Stimulated activated CD4-positive, alpha-beta T cell treated with anti-CD3 and anti-CD28 coated beads, TNF-alpha, amount 100 ng/mL, for 4 hours (primary cell): ENCODE data around the gene SFSWAP.
"Not testable (repeated sequence)": the region's sequence is repeated elsewhere in the genome, so short reads cannot be mapped to it uniquely, and the experiment has no call there.

Experiments
- DNase-seq, 3 experiments: peaks; one replicate each; pipeline ENCODE4 v3.0.0-alpha.2; 2020; ENCODE audit warnings: low read depth in 3 of 3

Gene SFSWAP

DNA sequence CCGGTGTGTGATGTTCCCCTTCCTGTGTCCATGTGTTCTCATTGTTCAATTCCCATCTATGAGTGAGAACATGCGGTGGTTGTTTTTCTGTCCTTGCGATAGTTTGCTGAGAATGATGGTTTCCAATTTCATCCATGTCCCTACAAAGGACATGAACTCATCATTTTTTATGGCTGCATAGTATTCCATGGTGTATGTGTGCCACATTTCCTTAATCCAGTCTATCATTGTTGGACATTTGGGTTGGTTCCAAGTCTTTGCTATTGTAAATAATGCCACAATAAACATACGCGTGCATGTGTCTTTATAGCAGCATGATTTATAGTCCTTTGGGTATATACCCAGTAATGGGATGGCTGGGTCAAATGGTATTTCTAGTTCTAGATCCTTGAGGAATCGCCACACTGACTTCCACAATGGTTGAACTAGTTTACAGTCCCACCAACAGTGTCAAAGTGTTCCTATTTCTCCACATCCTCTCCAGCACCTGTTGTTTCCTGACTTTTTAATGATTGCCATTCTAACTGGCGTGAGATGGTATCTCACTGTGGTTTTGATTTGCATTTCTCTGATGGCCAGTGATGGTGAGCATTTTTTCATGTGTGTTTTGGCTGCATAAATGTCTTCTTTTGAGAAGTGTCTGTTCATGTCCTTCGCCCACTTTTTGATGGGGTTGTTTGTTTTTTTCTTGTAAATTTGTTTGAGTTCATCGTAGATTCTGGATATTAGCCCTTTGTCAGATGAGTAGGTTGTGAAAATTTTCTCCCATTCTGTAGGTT lies 98.8 kb downstream of the SFSWAP start:
- not testable (repeated sequence) for DNase-seq

DNA sequence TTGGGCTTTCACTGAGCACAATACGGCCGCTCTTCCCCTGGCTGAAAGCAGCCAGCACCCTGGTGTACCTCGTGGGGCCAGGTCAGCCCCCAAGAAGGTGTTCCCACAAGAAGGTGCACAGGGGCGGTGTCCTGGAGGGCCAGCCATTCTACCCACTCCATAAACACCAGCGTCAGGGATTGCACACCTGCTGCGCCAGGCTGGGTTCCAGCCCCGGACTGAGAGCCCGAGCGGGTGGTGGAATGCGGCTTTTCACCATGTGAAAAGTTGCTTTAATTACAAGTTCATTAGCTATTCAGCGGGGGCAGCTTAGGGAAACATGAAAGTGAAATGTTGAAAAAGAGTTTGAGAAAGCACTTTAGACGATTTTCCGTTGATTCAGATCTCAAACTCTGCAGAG lies 99.8 kb downstream of the SFSWAP start:
- no peak for DNase-seq

DNA sequence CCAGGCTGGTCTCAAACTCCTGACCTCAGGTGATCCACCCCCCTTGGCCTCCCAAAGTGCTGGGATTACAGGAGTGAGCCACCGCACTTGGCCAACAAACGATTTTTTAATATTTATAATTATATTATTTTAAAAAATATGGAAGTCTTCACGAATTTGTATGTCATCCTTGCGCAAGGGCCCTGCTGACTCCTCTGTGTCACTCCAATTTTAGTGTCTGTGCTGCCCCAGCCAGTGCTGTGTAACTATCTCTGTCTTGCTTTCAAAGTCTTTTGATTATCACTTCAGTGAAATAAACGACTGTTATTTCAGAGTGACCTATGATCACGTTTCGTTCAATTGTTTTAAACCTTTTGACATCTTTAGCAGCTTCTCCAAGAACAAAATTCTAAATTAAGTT lies 104.2 kb downstream of the SFSWAP start:
- DNase-seq = no peak

DNA sequence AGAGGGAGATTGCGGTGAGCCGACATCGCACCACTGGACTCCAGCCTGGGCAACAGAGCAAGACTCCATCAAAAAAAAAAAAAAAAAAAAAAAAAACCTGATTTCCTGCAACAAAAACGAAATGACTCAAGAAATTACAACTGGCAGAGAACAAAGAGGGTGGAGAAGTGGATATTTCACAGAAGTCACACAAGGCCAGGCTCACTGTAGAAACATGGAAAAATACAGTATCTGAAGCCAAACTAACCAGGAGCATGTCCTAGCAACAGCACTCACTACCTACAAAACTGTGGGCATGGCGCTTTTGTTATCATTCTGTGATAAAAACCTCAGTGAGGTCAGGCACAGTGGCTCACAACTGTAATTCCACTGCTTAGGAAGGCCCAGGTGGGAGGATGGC lies 105.6 kb downstream of the SFSWAP start:
- no peak for DNase-seq

DNA sequence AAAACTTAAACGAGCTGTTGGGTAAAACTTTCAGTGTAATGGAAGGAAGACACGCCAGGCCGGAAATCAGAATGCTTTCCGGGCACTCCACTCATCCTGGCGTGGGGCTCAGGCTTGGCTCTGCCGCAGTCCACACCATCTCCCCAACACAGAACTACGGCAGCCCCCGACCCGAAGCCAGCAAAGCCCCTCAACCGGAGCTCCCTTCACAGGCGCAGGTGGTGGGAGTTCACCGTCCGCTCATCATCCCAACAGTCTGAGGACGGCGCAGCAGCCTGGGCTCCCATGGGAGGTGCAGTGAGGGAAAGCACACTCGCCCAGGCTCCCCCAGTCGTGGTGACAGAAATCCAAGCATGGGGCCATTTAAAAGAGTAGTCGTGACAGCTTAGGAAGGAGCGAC lies 106.4 kb downstream of the SFSWAP start:
- DNase-seq = no peak

DNA sequence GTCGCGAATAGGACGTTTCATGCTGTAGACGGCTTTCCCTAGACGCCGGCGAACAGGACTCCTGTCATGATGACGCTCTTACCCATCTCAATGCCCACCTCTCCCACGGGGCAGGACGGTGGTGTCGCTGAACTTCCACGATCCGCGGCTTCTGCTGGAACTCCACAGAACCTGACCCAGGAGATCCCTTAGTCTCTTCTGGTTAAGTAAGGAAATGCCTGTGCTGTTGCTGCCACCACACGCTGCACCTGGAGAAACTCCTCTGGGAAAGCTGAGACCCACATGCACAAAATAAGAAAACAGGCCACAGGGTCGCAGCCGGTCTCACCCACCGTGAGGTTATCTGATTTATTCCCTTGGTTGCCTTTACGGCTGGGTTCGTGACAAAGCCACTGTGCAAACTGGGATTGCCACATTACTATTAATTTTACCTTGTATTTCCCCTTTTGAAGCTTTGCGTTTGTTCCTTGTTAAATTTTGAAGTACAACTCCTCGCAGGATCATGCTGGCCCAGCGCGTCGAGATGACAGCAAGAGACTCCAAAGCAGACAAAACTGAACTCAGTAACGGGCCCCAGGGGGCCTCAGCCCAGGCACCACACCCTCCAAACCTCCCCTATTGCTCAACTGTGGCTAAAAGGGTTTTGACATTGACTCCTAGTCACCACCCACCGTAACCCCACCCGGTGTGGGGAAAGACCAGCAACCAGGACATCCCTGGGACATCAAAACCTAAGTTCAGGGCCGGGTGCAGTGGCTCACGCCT lies 108.1 kb downstream of the SFSWAP start:
- no peak for DNase-seq

DNA sequence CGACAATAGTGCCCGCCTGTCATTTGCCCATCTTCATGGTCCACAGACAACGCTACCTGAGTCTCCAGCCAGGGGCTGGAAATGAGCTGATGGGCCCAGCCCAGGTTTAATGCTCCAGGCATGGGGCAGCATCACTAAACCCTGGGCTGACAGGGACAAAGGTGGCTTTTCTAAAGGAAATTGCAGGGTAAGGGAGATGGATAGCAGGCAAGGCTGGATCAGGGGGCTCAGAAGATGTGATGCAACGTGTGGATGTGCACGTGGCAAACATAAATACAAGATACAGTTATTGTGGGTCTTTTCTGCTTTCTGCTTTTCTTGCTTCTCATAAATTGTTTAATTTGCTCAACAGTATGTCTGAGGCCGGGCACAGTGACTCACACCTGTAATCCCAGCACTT lies 113.6 kb downstream of the SFSWAP start:
- DNase-seq = no peak

DNA sequence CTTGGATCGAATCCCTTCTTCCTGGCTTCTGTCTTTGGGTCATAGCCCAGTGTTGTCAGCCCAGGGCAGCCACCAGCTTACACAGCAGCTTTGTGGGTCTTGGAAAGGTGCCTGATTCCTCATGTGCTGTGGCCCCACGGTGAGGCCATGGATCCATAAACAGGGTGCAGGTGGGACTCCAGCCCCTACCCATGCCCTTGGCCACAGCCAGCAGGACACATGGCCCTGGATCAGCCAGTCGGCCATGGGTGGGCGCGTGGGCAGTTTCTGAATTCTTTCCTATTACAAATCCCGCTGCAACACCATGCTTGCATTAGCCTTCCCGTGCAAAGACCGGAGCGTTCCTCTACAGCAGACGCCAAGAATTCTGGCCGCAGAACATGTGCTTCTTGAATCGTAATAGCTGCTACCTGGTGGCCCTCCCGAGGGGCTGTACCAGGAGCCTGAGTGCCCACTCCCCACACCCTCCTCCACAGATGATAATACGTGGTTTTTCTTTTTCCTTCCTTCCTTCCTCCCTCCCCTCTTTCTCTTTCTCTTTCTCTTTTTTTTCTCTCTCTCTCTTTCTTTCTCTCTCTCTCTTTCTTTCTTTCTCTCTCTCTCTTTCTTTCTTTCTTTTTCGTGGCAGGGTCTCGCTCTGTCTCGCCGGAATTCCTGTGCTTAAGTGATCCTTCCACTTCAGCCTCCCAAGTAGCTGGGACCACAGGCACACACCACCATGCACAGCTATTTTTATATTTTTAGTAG lies 114.4 kb downstream of the SFSWAP start:
- no peak for DNase-seq

DNA sequence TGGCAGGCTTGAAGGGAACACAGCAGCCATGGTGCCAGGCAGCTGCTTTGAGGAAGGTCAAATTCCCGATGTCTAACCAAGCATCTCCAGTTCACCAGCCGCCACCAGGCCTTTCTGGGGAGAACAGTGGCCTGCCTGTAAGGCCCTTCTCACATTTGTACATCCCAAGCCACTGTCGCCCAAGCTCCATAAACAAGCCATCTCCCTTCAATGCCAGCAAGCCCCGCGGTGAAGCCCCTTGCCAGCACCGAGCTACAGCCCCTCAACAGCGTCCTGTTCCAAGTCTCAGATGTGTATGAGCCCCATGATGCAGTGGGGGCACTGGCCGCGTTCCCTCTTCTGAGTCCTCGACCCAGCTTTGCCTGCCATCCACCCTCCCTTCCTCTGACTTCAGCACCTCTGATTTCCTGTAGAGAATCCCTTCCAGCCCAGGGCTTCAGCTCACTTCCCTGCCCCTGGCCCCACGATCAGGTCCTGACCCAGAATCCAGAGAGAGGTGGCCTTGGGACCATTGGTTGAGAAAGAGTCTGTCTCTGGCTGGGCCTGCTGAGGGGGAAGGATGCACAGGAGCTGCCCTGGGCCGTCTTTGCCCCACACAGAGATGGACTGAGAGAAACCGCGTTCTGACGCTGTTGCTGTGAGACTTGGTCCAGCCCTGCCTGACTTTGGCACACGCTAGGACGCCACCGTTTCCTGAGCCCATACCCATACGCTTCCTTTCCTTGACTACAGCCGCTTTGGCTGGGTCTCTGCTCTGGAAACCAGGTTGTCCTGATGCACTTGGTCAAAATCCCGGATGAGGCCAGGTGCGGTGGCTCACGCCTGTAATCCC lies 115.4 kb downstream of the SFSWAP start:
- DNase-seq = no peak

DNA sequence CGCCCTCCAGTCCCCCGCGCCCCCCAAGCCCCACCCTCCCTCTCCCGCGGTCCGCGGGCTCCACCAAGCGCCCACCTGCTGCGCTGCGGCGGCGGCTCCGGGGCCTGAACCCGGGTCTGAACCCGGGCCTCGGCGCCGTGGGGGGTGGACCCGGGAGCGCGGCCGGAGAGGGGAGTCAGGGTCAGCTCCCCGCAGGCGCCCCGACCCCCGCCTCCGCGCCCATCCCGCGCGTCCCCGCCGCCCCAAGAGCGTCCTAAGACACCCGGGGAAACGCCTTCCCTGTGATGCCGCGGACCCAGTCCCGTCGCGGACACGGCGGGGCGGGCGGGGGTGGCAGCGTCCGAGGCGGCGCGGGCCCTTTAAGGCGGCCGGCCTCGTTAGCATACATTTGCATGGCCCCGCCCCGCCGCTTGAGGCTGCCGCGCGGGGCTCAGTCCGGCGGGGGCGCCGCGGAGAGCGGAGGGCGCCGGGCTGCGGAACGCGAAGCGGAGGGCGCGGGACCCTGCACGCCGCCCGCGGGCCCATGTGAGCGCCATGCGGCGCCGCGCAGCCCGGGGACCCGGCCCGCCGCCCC lies 117.2 kb downstream of the SFSWAP start, which contains the start of gene MMP17:
TSS of gene MMP17 (plus strand) at position 433 of the 574 bp plus-strand sequence. CDS start at position 535, 102 bp downstream.
- DNase-seq = no peak

DNA sequence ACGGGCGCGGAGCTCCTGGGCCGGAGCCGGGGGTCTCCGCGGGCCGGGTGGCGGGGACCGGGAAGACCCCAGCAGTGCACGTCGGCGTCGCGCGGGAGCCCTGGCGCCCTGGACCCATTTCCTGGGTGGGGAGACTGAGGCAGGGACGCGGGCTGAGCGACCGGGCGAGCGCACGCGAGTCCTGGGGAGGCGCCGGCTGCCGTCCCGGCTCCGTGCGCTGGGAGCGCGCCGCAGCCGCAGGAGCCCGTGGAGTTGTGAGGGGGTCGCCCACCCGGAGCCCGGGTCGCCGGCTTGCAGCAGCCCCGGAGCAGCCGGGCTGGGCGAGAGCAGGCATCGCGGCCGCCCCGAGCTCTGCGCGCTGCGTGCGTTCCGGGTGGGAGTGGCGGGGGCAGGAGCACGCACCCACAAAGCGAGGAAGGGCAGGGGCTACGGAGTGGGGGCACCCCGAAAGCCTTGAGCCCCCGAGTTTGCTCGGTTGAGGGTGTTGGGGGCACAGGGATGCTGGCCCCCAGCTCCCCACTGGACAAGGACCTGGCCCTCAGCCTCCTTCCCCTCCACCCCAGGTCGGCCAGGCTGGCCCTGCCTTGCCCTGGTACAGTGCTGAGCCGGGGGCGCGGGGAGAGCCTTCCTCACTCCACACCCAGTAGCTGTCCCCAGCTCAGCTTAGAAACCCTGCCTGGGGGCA lies 117.9 kb downstream of the SFSWAP start:
- DNase-seq = no peak

DNA sequence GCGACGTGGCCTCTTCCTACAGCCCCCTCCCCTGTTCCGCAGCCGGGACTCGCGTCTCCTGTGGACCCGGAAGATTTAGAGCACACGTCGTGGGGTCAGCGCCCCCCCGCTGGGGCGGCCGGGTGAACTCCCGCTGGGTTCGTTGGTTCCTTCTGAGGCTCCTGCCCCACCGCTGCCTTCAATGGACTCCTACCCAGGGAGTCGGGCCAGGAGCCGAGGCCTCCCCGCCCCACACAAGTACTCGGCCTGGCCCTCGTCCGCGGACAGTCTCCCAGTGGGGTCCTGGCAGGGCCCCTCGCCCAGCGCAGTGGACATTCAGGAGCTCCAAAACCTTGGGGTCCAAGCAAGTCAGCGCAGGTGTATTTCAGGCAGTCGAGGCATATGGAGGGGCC lies 118.5 kb downstream of the SFSWAP start:
- no peak for DNase-seq

DNA sequence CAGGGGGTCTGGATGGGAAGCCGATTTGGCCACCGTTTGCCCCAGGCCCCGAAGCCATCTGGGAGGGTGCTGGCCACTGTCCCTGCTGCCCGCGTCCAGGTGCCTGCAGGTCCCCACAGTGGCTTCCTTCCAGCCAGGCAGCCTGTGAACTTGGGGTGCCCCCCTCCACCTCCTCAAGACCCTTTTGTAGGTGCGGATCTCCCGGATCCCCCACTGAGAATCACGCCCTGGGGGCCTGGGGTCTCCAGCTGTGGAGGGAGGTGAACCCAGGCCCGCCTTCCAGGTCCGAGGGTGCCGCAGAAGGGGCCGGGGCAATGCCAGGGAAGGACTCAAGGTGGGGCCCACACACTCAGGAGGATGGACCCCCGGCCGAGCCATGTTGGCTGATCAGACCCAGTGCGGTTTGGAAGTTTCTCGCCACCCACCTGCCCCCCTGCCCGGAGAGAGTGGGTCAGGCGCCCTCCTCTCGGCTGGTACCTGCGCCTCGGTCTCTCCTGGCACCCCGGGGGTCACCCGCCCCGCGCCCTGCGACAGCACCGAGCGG lies 119.0 kb downstream of the SFSWAP start:
- DNase-seq = no peak

DNA sequence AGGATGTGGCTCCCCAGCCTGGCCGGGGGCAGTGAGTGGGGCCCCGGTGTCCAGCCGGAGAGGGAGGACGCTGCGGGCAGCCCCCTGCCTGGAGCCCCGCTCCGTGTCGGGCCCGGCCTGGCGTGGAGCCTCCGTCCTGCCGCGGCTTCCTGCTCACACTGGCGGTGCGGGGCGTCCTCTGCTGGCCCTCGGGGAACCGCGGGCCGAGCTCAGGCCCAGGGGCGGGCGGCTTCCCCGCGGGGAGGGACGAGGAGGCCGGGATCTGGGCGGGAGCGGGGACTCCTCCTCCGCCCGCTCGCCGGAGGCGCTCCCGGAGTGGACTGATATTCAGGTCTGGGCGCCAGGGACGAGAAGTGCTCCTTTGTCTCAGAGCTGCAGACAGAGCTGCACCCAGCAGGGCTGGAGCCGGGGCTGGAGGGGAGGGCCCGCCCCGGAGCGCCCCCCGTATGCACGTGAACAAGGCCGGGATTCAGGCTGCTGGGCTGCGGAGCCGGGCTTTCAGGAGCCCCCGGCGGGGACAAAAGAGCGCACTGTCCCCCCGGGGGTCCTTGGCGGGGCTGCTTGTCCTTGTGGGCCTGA lies 119.5 kb downstream of the SFSWAP start:
- no peak for DNase-seq

DNA sequence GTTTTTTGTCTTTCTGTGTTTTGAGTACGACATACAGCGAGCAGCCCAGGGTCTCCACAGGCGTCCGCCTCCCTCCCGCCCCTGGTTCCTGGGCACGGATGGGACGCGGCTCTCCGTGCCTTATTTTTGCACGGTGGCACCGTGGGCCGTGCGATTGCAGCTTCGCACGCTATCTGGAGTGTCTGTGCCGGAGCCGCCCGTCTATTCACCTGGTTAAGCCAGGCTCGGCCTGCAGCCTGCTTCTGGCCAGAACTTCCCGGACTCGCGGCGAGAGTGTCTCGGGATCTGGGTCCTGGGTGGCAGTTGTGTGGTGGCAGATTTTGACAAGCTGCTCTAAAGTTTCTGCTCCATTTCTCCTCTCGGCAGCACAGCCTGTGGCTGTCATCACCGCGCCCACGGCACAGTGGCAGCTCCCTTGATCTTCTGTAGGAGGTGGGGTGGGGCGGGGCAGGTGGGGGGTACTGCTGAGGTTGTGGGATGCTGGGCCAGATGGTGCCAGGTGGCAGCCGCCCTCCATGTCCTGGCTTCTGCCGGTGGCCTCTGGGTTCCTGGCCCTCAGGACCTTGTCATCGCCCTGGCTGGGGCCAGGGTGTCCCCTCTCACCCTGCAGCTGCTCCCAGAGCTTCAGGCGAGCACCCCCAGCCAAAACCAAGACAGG lies 120.2 kb downstream of the SFSWAP start:
- DNase-seq = peak in 2 of 3 experiments; percentile 28 to 37

DNA sequence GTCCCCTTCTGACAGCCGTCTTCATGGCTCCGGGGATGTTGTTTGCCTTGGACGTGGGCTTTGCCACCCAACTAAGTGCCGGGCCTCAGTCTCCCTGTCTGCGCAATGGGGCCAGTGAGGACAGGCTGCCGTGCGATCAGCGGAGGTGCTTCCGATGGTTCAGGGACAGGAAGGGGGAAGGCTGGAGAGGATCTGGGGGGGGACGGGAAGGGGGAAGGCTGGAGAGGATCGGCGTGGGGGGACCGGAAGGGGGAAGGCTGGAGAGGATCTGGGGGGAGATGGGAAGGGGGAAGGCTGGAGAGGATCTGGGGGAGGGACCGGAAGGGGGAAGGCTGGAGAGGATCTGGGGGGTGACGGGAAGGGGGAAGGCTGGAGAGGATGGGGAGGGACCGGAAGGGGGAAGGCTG lies 120.7 kb downstream of the SFSWAP start:
- DNase-seq = no peak

DNA sequence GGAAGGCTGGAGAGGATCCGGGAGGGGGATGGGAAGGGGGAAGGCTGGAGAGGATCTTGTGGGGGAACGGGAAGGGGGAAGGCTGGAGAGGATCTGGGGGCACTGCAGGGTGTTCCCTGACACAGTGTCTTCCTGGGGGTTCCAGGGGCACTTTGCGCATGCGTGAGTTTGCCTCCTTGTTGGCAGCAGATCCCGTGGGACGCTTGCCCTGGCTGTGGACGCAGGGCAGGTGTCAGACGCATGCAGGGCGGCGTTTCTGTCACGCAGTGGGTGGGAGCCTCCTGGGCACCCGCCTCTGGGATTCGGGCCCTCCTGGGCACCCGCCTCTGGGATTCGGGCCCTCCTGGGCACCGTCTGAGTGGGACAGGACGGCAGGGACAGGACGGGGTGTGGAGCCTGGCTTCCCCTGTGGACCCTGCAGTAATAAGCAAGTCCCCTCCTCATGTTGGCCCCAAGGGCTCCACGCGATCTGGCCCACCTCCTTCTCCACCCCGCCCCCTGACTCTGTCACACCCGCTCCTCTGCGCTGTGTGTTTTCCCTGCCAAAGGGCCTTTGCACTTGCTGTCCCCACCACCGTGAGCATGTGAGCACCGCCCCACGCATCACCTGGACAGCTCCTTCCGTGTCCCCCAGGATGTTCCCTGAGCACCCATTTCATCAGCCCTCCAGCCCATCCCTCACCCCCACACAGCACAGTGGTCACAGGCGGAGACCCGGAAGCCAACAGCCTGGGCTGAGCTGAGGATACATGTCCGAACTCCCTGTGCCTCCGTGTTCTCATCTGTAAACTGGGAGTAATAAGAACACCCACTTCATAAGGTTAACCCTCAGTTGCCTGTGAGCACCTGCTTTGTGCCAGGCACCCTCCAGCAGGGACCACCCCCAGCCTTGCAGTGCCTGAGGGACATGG lies 121.7 kb downstream of the SFSWAP start:
- DNase-seq = no peak

DNA sequence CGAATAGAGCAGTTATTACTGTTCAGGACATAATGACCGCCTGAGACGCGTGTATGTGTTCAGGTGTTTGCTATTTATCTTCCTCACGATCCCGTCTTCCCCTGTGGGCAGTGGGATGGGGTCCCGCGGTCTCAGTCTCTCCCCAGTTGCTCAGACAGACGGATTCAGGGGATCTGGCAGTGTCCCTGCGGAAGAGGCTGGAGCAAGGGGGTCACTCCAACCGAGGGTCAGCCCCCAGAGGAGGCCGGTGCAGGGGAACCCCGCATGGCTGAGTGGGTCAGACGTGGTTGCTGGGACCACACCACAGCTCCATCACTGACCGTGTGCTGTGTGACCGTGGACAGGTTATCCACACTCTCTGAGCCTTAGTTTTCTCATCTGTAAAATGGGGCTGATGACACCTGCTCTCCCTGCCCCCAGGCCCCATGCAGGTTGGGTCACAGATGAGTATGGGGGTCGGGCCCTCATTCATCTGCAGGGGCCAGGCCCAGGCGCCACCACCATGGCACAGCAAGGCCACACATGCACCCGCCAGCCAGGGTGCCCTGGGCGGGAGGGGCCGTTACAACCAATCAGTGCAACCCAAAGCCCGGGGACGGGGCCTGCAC lies 122.5 kb downstream of the SFSWAP start:
- DNase-seq = no peak
